Mucosa of rectum (tissue), 2 donors: ENCODE results near the gene SUPT20HL2.

Experiments
- H3K27ac ChIP-seq, 2 donors: one replicate each; pipeline ENCODE4 v1.7.0; 2013; ENCODE audit warnings: inconsistent platforms in 2 of 2, low read depth in 2 of 2, low read length in 2 of 2
- H3K27me3 ChIP-seq, 2 donors: one replicate each; pipeline ENCODE4 v1.7.0; 2013; ENCODE audit warnings: low read length in 2 of 2; ENCODE audit not compliant: control insufficient read depth in 2 of 2, insufficient read depth in 2 of 2
- H3K36me3 ChIP-seq, 2 donors: one replicate each; pipeline ENCODE4 v1.7.0; 2013; ENCODE audit warnings: low read length in 2 of 2; ENCODE audit not compliant: control insufficient read depth in 2 of 2, insufficient read depth in 2 of 2
- H3K4me1 ChIP-seq, 2 donors: one replicate each; pipeline ENCODE4 v1.7.0; 2013; ENCODE audit warnings: low read length in 2 of 2, mild to moderate bottlenecking in 1 of 2; ENCODE audit not compliant: control insufficient read depth in 2 of 2, insufficient read depth in 2 of 2
- H3K4me3 ChIP-seq, 2 donors: one replicate each; pipeline ENCODE4 v1.7.0; 2013; ENCODE audit warnings: low read length in 2 of 2
- H3K9ac ChIP-seq, 2 donors: one replicate each; pipeline ENCODE4 v1.7.0; 2013; ENCODE audit warnings: low read length in 2 of 2, low read depth in 1 of 2, mild to moderate bottlenecking in 1 of 2
- H3K9me3 ChIP-seq, 2 donors: one replicate each; pipeline ENCODE4 v1.7.0; 2013; ENCODE audit warnings: low read length in 2 of 2; ENCODE audit not compliant: control insufficient read depth in 2 of 2
- donor health status: healthy.
- donor health status: Normal muscosa, but diverticular disease.

The SUPT20HL2 gene

GRCh38 chrX:24264383-24264782, 49.5 kb downstream of the SUPT20HL2 start:
- Histone ChIP-seq H3K27me3 (peaks cover 8 to 11% of the 10 kb centered on the region in 2 donors), H3K27ac (no peak overlapping the region), H3K9me3 (no peaks in the 10 kb centered on the region), H3K36me3 (no peaks in the 10 kb centered on the region), H3K4me1 (peaks cover 3 to 4% of the 10 kb centered on the region in 2 donors), H3K9ac (no peak overlapping the region), H3K4me3 (no peak overlapping the region)

GRCh38 chrX:24262309-24262708, 51.6 kb downstream of the SUPT20HL2 start:
- Histone ChIP-seq H3K9me3 (no peaks in the 10 kb centered on the region), H3K4me3 (no peak overlapping the region), H3K4me1 (peaks cover 3 to 4% of the 10 kb centered on the region in 2 donors), H3K27ac (no peak overlapping the region), H3K27me3 (peaks cover 3 to 11% of the 10 kb centered on the region in 2 donors), H3K36me3 (no peaks in the 10 kb centered on the region), H3K9ac (no peak overlapping the region)
